ENCODE measurements around the gene CKM. TPM values are rescaled to one million over a fixed set of nuclear protein-coding genes. Genes with fewer than 3 reads are reported as not detected.

Gene CKM
- total RNA-seq, 1 donor from 2014 or later, result not detected

DNA sequence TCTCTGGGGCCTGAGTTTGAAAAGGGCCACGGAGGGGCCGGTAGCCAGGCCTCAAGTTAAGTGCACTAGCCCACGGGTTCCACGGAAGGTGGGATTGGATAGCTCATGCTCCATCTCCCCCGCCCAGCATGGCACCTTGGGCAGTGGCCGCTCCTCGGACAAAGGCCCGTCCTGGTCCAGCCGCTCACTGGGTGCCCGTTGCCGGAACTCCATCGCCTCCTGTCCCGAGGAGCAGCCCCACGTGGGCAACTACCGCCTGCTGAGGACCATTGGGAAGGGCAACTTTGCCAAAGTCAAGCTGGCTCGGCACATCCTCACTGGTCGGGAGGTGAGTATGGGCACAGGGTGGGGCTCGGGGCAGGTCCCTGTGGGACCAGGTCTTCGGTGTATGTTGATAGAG is 63.8 kb downstream of the CKM start:
- DNase-seq (ENCODE audit: low spot score in 2 of 2) (no peak), FAIRE-seq (no peak)

DNA sequence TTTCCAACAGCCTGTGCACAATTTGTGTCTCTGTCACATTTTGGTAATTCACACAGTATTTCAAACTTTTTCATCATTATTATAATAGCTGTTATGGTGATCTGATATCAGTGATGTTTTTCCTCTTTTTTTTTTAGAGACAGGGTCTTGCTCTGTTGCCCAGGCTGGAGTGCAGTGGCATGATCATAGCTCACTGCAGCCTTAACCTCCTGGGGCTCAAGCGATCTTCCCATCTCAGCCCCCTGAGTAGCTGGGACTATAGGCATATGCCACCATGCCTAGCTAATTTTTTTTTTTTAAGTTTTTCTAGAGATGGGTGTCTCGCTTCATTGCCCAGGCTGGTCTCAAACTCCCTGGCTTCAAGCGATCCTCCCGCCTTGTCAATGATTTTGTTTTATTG is 65.8 kb downstream of the CKM start:
- no peak for DNase-seq (ENCODE audit: low spot score in 2 of 2)
- no peak for FAIRE-seq

Other genes starting within 250 kb of the CKM start
- gene ZNF296, start 246.4 kb downstream of the CKM start, total RNA-seq, result under 0.01 TPM
- gene GEMIN7, start 243.6 kb downstream of the CKM start, total RNA-seq, result 11.8 TPM
- gene PPP1R37, start 229.7 kb downstream of the CKM start, total RNA-seq, result 24.1 TPM
- gene NKPD1, start 161.9 kb downstream of the CKM start, total RNA-seq, result 1.2 TPM
- 2.9 TPM for gene TRAPPC6A, start 144.6 kb downstream of the CKM start, total RNA-seq
- gene BLOC1S3, start 144.1 kb downstream of the CKM start, total RNA-seq, result 3.3 TPM
- not detected for gene EXOC3L2, start 77.5 kb downstream of the CKM start, total RNA-seq
- 32.6 TPM for gene MARK4, start 71.6 kb downstream of the CKM start, total RNA-seq
- gene KLC3, start 17.9 kb upstream of the CKM start, total RNA-seq, result 0.41 TPM
- gene ERCC2, start 47.7 kb upstream of the CKM start, total RNA-seq, result 14.3 TPM
- gene PPP1R13L, start 82.2 kb upstream of the CKM start, total RNA-seq, result under 0.01 TPM
- 3.7 TPM for gene POLR1G, start 83.8 kb upstream of the CKM start, total RNA-seq
- 55.0 TPM for gene ERCC1, start 101.0 kb upstream of the CKM start, total RNA-seq
- gene FOSB, start 145.1 kb upstream of the CKM start, total RNA-seq, result 2.0 TPM
- gene RTN2, start 174.2 kb upstream of the CKM start, total RNA-seq, result 54.2 TPM
- 0.82 TPM for gene PPM1N, start 175.6 kb upstream of the CKM start, total RNA-seq
- 9.0 TPM for gene VASP, start 184.6 kb upstream of the CKM start, total RNA-seq